Measurements from ENCODE around the gene XPOT.

The XPOT gene

GRCh38 chr12:64433915-64434314, 29.7 kb downstream of the XPOT start:
- peaks cover 65% of the 10 kb centered on the region for H3K36me3 Mint-ChIP-seq (ENCODE audit: insufficient read depth)
- no peak overlapping the region for H3K4me3 Mint-ChIP-seq
- no peak overlapping the region for H3K27ac Mint-ChIP-seq (ENCODE audit: low read depth)
- H3K27me3 Mint-ChIP-seq = no peaks in the 10 kb centered on the region
- ATAC-seq (replicated peaks; ENCODE audit: extremely low read depth, poor library complexity, severe bottlenecking) (no peak), DNase-seq (ENCODE audit: low spot score in 2 of 2) (no peak)
- no peaks in the 10 kb centered on the region for H3K4me1 Mint-ChIP-seq
- H3K9me3 Mint-ChIP-seq = no peaks in the 10 kb centered on the region

- no peaks in the 10 kb centered on the region for H3K4me1 Mint-ChIP-seq
- H3K27ac Mint-ChIP-seq (ENCODE audit: low read depth) = no peak overlapping the region
- no peaks in the 10 kb centered on the region for H3K9me3 Mint-ChIP-seq
- H3K36me3 Mint-ChIP-seq (ENCODE audit: insufficient read depth) = peaks cover 35% of the 10 kb centered on the region
- ATAC-seq (replicated peaks; ENCODE audit: extremely low read depth, poor library complexity, severe bottlenecking) (no peak), DNase-seq (ENCODE audit: low spot score in 2 of 2) (no peak)
- no peak overlapping the region for H3K4me3 Mint-ChIP-seq
- H3K27me3 Mint-ChIP-seq = no peaks in the 10 kb centered on the region
Measured at GRCh38 chr12:64440100-64440499, 35.9 kb downstream of the XPOT start.

GRCh38 chr12:64445490-64445889, 41.3 kb downstream of the XPOT start:
- H3K4me1 Mint-ChIP-seq = peaks cover 5% of the 10 kb centered on the region
- ATAC-seq (replicated peaks; ENCODE audit: extremely low read depth, poor library complexity, severe bottlenecking) = no peak
- no peak overlapping the region for H3K4me3 Mint-ChIP-seq
- DNase-seq (ENCODE audit: low spot score in 2 of 2) = no peak
- peaks cover 11% of the 10 kb centered on the region for H3K36me3 Mint-ChIP-seq (ENCODE audit: insufficient read depth)
- no peaks in the 10 kb centered on the region for H3K9me3 Mint-ChIP-seq
- no peaks in the 10 kb centered on the region for H3K27me3 Mint-ChIP-seq
- no peak overlapping the region for H3K27ac Mint-ChIP-seq (ENCODE audit: low read depth)

- Mint-ChIP-seq H3K27me3 (no peaks in the 10 kb centered on the region), H3K4me1 (peaks cover 13% of the 10 kb centered on the region), H3K27ac (ENCODE audit: low read depth) (peak overlapping the region; percentile 14), H3K4me3 (no peak overlapping the region), H3K36me3 (ENCODE audit: insufficient read depth) (peaks cover 7% of the 10 kb centered on the region), H3K9me3 (no peaks in the 10 kb centered on the region)
- DNase-seq (ENCODE audit: low spot score in 2 of 2) (no peak), ATAC-seq (replicated peaks; ENCODE audit: extremely low read depth, poor library complexity, severe bottlenecking) (no peak)
Measured at GRCh38 chr12:64446295-64446694, 42.1 kb downstream of the XPOT start.

- Mint-ChIP-seq H3K36me3 (ENCODE audit: insufficient read depth) (peaks cover 12% of the 10 kb centered on the region), H3K27me3 (no peaks in the 10 kb centered on the region), H3K9me3 (no peaks in the 10 kb centered on the region), H3K27ac (ENCODE audit: low read depth) (peak overlapping the region; percentile 95), H3K4me1 (peaks cover 32% of the 10 kb centered on the region), H3K4me3 (peak overlapping the region; percentile 90)
- DNase-seq (ENCODE audit: low spot score in 2 of 2) = no peak
- no peak for ATAC-seq (replicated peaks; ENCODE audit: extremely low read depth, poor library complexity, severe bottlenecking)
Measured at GRCh38 chr12:64450057-64450640, 46.0 kb downstream of the XPOT start.

GRCh38 chr12:64450711-64451486, 46.7 kb downstream of the XPOT start:
- H3K27me3 Mint-ChIP-seq = no peaks in the 10 kb centered on the region
- DNase-seq (ENCODE audit: low spot score in 2 of 2) (no peak), ATAC-seq (replicated peaks; ENCODE audit: extremely low read depth, poor library complexity, severe bottlenecking) (peak; percentile 30)
- peak overlapping the region; percentile 90 for H3K4me3 Mint-ChIP-seq
- H3K27ac Mint-ChIP-seq (ENCODE audit: low read depth) = peak overlapping the region; percentile 95
- peaks cover 12% of the 10 kb centered on the region for H3K36me3 Mint-ChIP-seq (ENCODE audit: insufficient read depth)
- no peaks in the 10 kb centered on the region for H3K9me3 Mint-ChIP-seq
- H3K4me1 Mint-ChIP-seq = peaks cover 39% of the 10 kb centered on the region

GRCh38 chr12:64451687-64452558, 47.7 kb downstream of the XPOT start, which contains the start of gene TBK1:
TSS of gene TBK1 (plus strand) at chr12:64452120. CDS start at chr12:64455871, 3,751 bp downstream.
- peak; percentile 25 to 35 for DNase-seq (ENCODE audit: low spot score in 2 of 2)
- Mint-ChIP-seq H3K9me3 (no peaks in the 10 kb centered on the region), H3K27ac (ENCODE audit: low read depth) (peak within 1 kb of the TSS; percentile 95), H3K36me3 (ENCODE audit: insufficient read depth) (peaks cover 13% of the 10 kb centered on the region), H3K27me3 (no peaks in the 10 kb centered on the region), H3K4me3 (peak within 1 kb of the TSS; percentile 90), H3K4me1 (peaks cover 46% of the 10 kb centered on the region)
- ATAC-seq (replicated peaks; ENCODE audit: extremely low read depth, poor library complexity, severe bottlenecking) = peak; percentile 56

GRCh38 chr12:64452559-64453329, 48.6 kb downstream of the XPOT start:
- no peaks in the 10 kb centered on the region for H3K27me3 Mint-ChIP-seq
- H3K36me3 Mint-ChIP-seq (ENCODE audit: insufficient read depth) = peaks cover 12% of the 10 kb centered on the region
- H3K4me3 Mint-ChIP-seq = peak overlapping the region; percentile 90
- DNase-seq (ENCODE audit: low spot score in 2 of 2) (no peak), ATAC-seq (replicated peaks; ENCODE audit: extremely low read depth, poor library complexity, severe bottlenecking) (peak; percentile 21)
- H3K4me1 Mint-ChIP-seq = peaks cover 54% of the 10 kb centered on the region
- no peaks in the 10 kb centered on the region for H3K9me3 Mint-ChIP-seq
- peak overlapping the region; percentile 95 for H3K27ac Mint-ChIP-seq (ENCODE audit: low read depth)

GRCh38 chr12:64455506-64455905, 51.3 kb downstream of the XPOT start:
- DNase-seq (ENCODE audit: low spot score in 2 of 2) (no peak), ATAC-seq (replicated peaks; ENCODE audit: extremely low read depth, poor library complexity, severe bottlenecking) (no peak)
- Mint-ChIP-seq H3K36me3 (ENCODE audit: insufficient read depth) (peaks cover 10% of the 10 kb centered on the region), H3K4me1 (peaks cover 71% of the 10 kb centered on the region), H3K27ac (ENCODE audit: low read depth) (peak overlapping the region; percentile 93), H3K27me3 (no peaks in the 10 kb centered on the region), H3K4me3 (peak overlapping the region; percentile 4), H3K9me3 (no peaks in the 10 kb centered on the region)

GRCh38 chr12:64456119-64456518, 51.9 kb downstream of the XPOT start:
- H3K27me3 Mint-ChIP-seq = no peaks in the 10 kb centered on the region
- peaks cover 10% of the 10 kb centered on the region for H3K36me3 Mint-ChIP-seq (ENCODE audit: insufficient read depth)
- DNase-seq (ENCODE audit: low spot score in 2 of 2) (no peak), ATAC-seq (replicated peaks; ENCODE audit: extremely low read depth, poor library complexity, severe bottlenecking) (no peak)
- H3K4me1 Mint-ChIP-seq = peaks cover 65% of the 10 kb centered on the region
- H3K27ac Mint-ChIP-seq (ENCODE audit: low read depth) = peak overlapping the region; percentile 93
- peak overlapping the region; percentile 4 for H3K4me3 Mint-ChIP-seq
- H3K9me3 Mint-ChIP-seq = no peaks in the 10 kb centered on the region

- H3K4me1 Mint-ChIP-seq = peaks cover 57% of the 10 kb centered on the region
- DNase-seq (ENCODE audit: low spot score in 2 of 2) (no peak), ATAC-seq (replicated peaks; ENCODE audit: extremely low read depth, poor library complexity, severe bottlenecking) (no peak)
- H3K27ac Mint-ChIP-seq (ENCODE audit: low read depth) = peak overlapping the region; percentile 93
- H3K9me3 Mint-ChIP-seq = no peaks in the 10 kb centered on the region
- H3K36me3 Mint-ChIP-seq (ENCODE audit: insufficient read depth) = peaks cover 9% of the 10 kb centered on the region
- H3K4me3 Mint-ChIP-seq = peak overlapping the region; percentile 39
- no peaks in the 10 kb centered on the region for H3K27me3 Mint-ChIP-seq
Measured at GRCh38 chr12:64457032-64457431, 52.8 kb downstream of the XPOT start.

GRCh38 chr12:64457466-64457865, 53.3 kb downstream of the XPOT start:
- H3K4me3 Mint-ChIP-seq = peak overlapping the region; percentile 39
- DNase-seq (ENCODE audit: low spot score in 2 of 2) = no peak
- H3K9me3 Mint-ChIP-seq = no peaks in the 10 kb centered on the region
- H3K27ac Mint-ChIP-seq (ENCODE audit: low read depth) = peak overlapping the region; percentile 93
- H3K36me3 Mint-ChIP-seq (ENCODE audit: insufficient read depth) = peaks cover 9% of the 10 kb centered on the region
- peaks cover 57% of the 10 kb centered on the region for H3K4me1 Mint-ChIP-seq
- peak; percentile 39 for ATAC-seq (replicated peaks; ENCODE audit: extremely low read depth, poor library complexity, severe bottlenecking)
- no peaks in the 10 kb centered on the region for H3K27me3 Mint-ChIP-seq
